ENCODE results near the gene ZNF747.
"Not testable (repeated sequence)": the region's sequence is repeated elsewhere in the genome, so short reads cannot be mapped to it uniquely, and the experiment has no call there.

GRCh38 chr16:30539986-30540526 lies 5.4 kb upstream of the ZNF747 start:
- TF ChIP-seq BRCA1 (IDR thresholded peaks at IDR 0.05; ENCODE audit: low read depth, low read length); SMARCA5 (IDR thresholded peaks at IDR 0.05); BHLHE40 (IDR thresholded peaks at IDR 0.05; ENCODE audit: borderline replicate concordance in 1 of 2, low read depth in 2 of 2, low read length in 1 of 2); NFIC (IDR thresholded peaks at IDR 0.05; ENCODE audit: low read depth, low read length); ZNF217 (IDR thresholded peaks at IDR 0.05); GATAD2B (conservative IDR thresholded peaks at IDR 0.05; ENCODE audit: low read depth); LARP7 (IDR thresholded peaks at IDR 0.05); EZH2 (IDR thresholded peaks at IDR 0.05; ENCODE audit: borderline replicate concordance, control insufficient read depth, low read depth, low read length); TAF1 (IDR thresholded peaks at IDR 0.05; ENCODE audit: borderline replicate concordance, low read depth, low read length); CHD4 (IDR thresholded peaks at IDR 0.05); EP300 (IDR thresholded peaks at IDR 0.05; ENCODE audit: borderline replicate concordance in 1 of 2, control insufficient read depth in 1 of 2, low read depth in 2 of 2, low read length in 2 of 2); SRF (IDR thresholded peaks at IDR 0.05; ENCODE audit: low read depth in 2 of 2, low read length in 2 of 2): not testable (repeated sequence)
- TF ChIP-seq, protein P1, sequence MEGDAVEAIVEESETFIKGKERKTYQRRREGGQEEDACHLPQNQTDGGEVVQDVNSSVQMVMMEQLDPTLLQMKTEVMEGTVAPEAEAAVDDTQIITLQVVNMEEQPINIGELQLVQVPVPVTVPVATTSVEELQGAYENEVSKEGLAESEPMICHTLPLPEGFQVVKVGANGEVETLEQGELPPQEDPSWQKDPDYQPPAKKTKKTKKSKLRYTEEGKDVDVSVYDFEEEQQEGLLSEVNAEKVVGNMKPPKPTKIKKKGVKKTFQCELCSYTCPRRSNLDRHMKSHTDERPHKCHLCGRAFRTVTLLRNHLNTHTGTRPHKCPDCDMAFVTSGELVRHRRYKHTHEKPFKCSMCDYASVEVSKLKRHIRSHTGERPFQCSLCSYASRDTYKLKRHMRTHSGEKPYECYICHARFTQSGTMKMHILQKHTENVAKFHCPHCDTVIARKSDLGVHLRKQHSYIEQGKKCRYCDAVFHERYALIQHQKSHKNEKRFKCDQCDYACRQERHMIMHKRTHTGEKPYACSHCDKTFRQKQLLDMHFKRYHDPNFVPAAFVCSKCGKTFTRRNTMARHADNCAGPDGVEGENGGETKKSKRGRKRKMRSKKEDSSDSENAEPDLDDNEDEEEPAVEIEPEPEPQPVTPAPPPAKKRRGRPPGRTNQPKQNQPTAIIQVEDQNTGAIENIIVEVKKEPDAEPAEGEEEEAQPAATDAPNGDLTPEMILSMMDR (IDR thresholded peaks at IDR 0.05 in 2 of 3, conservative IDR thresholded peaks at IDR 0.05 in 1 of 3; ENCODE audit: control insufficient read depth in 2 of 3, extremely low read depth in 1 of 3, insufficient read depth in 1 of 3, low read depth in 3 of 3, low read length in 3 of 3) = not testable (repeated sequence)
- TF ChIP-seq, protein P2, sequence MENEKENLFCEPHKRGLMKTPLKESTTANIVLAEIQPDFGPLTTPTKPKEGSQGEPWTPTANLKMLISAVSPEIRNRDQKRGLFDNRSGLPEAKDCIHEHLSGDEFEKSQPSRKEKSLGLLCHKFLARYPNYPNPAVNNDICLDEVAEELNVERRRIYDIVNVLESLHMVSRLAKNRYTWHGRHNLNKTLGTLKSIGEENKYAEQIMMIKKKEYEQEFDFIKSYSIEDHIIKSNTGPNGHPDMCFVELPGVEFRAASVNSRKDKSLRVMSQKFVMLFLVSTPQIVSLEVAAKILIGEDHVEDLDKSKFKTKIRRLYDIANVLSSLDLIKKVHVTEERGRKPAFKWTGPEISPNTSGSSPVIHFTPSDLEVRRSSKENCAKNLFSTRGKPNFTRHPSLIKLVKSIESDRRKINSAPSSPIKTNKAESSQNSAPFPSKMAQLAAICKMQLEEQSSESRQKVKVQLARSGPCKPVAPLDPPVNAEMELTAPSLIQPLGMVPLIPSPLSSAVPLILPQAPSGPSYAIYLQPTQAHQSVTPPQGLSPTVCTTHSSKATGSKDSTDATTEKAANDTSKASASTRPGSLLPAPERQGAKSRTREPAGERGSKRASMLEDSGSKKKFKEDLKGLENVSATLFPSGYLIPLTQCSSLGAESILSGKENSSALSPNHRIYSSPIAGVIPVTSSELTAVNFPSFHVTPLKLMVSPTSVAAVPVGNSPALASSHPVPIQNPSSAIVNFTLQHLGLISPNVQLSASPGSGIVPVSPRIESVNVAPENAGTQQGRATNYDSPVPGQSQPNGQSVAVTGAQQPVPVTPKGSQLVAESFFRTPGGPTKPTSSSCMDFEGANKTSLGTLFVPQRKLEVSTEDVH (IDR thresholded peaks at IDR 0.05; ENCODE audit: low read depth, partially characterized antibody) = not testable (repeated sequence)
